Measurements from ENCODE around the gene CELA1.

GRCh38 chr12:51372021-51372420 lies 25.5 kb upstream of the CELA1 start:
- no peak for TF ChIP-seq CTCF (IDR thresholded peaks at IDR 0.05)
- no peak for TF ChIP-seq SREBF2 (IDR thresholded peaks at IDR 0.05)
- no peak for TF ChIP-seq MYC (IDR thresholded peaks at IDR 0.05; ENCODE audit: borderline replicate concordance, low read length)
- no peak for TF ChIP-seq POLR2A (IDR thresholded peaks at IDR 0.05; ENCODE audit: low read length)
- no peak for TF ChIP-seq MAX (IDR thresholded peaks at IDR 0.05)
- no peak for TF ChIP-seq ESRRA (IDR thresholded peaks at IDR 0.05; ENCODE audit: borderline replicate concordance, low read length)
- no peak for TF ChIP-seq ZSCAN20 (CRISPR knock-in tag; IDR thresholded peaks at IDR 0.05)
- no peak for TF ChIP-seq CEBPB (IDR thresholded peaks at IDR 0.05)
- TF ChIP-seq REST (IDR thresholded peaks at IDR 0.05): no peak
- no peak for TF ChIP-seq GATA3 (IDR thresholded peaks at IDR 0.05; ENCODE audit: borderline replicate concordance)
- no peak for TF ChIP-seq EHMT2 (IDR thresholded peaks at IDR 0.05; ENCODE audit: low read depth)
- TF ChIP-seq EP300 (IDR thresholded peaks at IDR 0.05): no peak
- no peak for TF ChIP-seq USF2 (IDR thresholded peaks at IDR 0.05)

All from A549 (cell line).